A549 (cell line): ENCODE data around the gene PNPLA2. TPM values are rescaled to one million over a fixed set of nuclear protein-coding genes. Genes with fewer than 3 reads are reported as not detected.
A peak's percentile ranks its signal among the peaks of the same experiment; 100 is the strongest.

Source experiments
- ATAC-seq, 2 experiments: fragments of 200-7000 bp in 1 of 2; fragments of >200 bp in 1 of 2; cut with Nextera tagmentation in 1 of 2; cut with Tn5 transposase in 1 of 2; 3 replicates each; pipeline versions ENCODE4 v1.8.0 to v1.9.1; 2018 to 2020; ENCODE audit warnings: mild to moderate bottlenecking in 1 of 2, moderate library complexity in 1 of 2
- CTCF ChIA-PET: fragments of 300-600 bp; sonication (Branson Sonifier 250); formaldehyde crosslinking; extraction: SDS; loops from one replicate; lab custom pipeline; 2021; ENCODE audit warnings: antibody characterized with exemption, inconsistent platforms; lab: Yijun Ruan, JAX
- POLR2A ChIA-PET: fragments of 350-600 bp; formaldehyde crosslinking; extraction: SDS; loops from one replicate; lab custom pipeline; 2021; ENCODE audit warnings: antibody characterized with exemption, inconsistent platforms; lab: Yijun Ruan, JAX
- DNase-seq, 2 experiments: peaks; one replicate each; pipeline versions ENCODE4 v3.0.0 to v3.0.0-alpha.2; 2011 to 2016; ENCODE audit warnings: low read depth in 1 of 2, low spot score in 1 of 2
- FAIRE-seq: peaks from 2 replicates; lab custom pipeline; 2011; peaks lifted over from hg19 to GRCh38; lab: Jason Lieb, UNC
- H3K27ac ChIP-seq, 2 experiments: fragments of >200 bp; sonication (Bioruptor Twin); formaldehyde crosslinking; 3 replicates each; pipeline ENCODE4 v1.5.1; 2016 to 2017
- H3K4me1 ChIP-seq: fragments of >200 bp; sonication (Bioruptor Twin); formaldehyde crosslinking; 3 replicates; pipeline ENCODE4 v1.6.1; 2016
- H3K4me2 ChIP-seq: fragments of >200 bp; sonication (Bioruptor Twin); formaldehyde crosslinking; 3 replicates; pipeline ENCODE4 v1.6.1; 2016
- H3K4me3 ChIP-seq: fragments of >200 bp; sonication (Bioruptor Twin); formaldehyde crosslinking; 3 replicates; pipeline ENCODE4 v1.5.1; 2016
- H3K9me3 ChIP-seq: fragments of >200 bp; sonication (Bioruptor Twin); formaldehyde crosslinking; 3 replicates; pipeline ENCODE4 v1.6.1; 2016
- CBX8 ChIP-seq: fragments of 200-600 bp; sonication (generic); IDR thresholded peaks from 2 replicates; pipeline ENCODE4 v1.6.1; 2016
- CHD4 ChIP-seq: fragments of 200-600 bp; sonication (generic); IDR thresholded peaks from 2 replicates; pipeline ENCODE4 v1.6.1; 2016; ENCODE audit warnings: antibody characterized with exemption, mild to moderate bottlenecking, borderline replicate concordance
- E2F6 ChIP-seq: IDR thresholded peaks from 2 replicates; pipeline ENCODE4 v1.6.1; 2012; ENCODE audit warnings: low read depth, borderline replicate concordance
- EHF ChIP-seq: fragments of 250-450 bp; sonication (Bioruptor Pico); IDR thresholded peaks from 2 replicates; pipeline ENCODE4 v1.5.0; 2020; ENCODE audit warnings: mild to moderate bottlenecking
- ESRRA ChIP-seq: fragments of 150-350 bp; IDR thresholded peaks from 2 replicates; pipeline ENCODE4 v1.6.1; 2014; ENCODE audit warnings: mild to moderate bottlenecking, low read length, borderline replicate concordance
- FOSB ChIP-seq: fragments of 250-450 bp; sonication (Bioruptor Pico); IDR thresholded peaks from 2 replicates; pipeline ENCODE4 v1.5.0; 2020; ENCODE audit warnings: mild to moderate bottlenecking, moderate library complexity
- FOSL2 ChIP-seq, 2 experiments: fragments of 450-650 bp in 1 of 2; fragments of >200 bp in 1 of 2; sonication (Bioruptor Twin) in 1 of 2; formaldehyde crosslinking; IDR thresholded peaks; 2 replicates each; pipeline versions ENCODE4 v1.5.0 to v1.6.1; 2016 to 2020; ENCODE audit warnings: mild to moderate bottlenecking in 1 of 2, moderate library complexity in 1 of 2
- GATA3 ChIP-seq: IDR thresholded peaks from 2 replicates; pipeline ENCODE4 v1.6.1; 2012; ENCODE audit warnings: borderline replicate concordance
- HMGXB4 ChIP-seq: fragments of 250-450 bp; sonication (Bioruptor Pico); IDR thresholded peaks from 2 replicates; pipeline ENCODE4 v1.5.0; 2021; ENCODE audit warnings: mild to moderate bottlenecking, moderate library complexity, borderline replicate concordance
- HOXA7 ChIP-seq: fragments of 250-450 bp; sonication (Bioruptor Pico); IDR thresholded peaks from 2 replicates; pipeline ENCODE4 v1.5.0; 2020; ENCODE audit warnings: mild to moderate bottlenecking, moderate library complexity
- JUNB ChIP-seq: fragments of >200 bp; sonication (Bioruptor Twin); formaldehyde crosslinking; IDR thresholded peaks from 2 replicates; pipeline ENCODE4 v1.6.1; 2016
- KDM1A ChIP-seq: fragments of 200-600 bp; sonication (generic); IDR thresholded peaks from 2 replicates; pipeline ENCODE4 v1.6.1; 2016; ENCODE audit warnings: low read depth, mild to moderate bottlenecking
- KDM5A ChIP-seq: fragments of 200-600 bp; sonication (generic); IDR thresholded peaks from 2 replicates; pipeline ENCODE4 v1.6.1; 2016; ENCODE audit warnings: antibody characterized with exemption, mild to moderate bottlenecking
- MAX ChIP-seq: IDR thresholded peaks from 2 replicates; pipeline ENCODE4 v1.6.1; 2012
- MYC ChIP-seq: IDR thresholded peaks from 2 replicates; pipeline ENCODE4 v1.6.1; 2012; ENCODE audit warnings: mild to moderate bottlenecking, inconsistent platforms, low read length, improper control_type of control experiment, borderline replicate concordance
- NPAS2 ChIP-seq: fragments of 250-450 bp; sonication (Bioruptor Pico); IDR thresholded peaks from 2 replicates; pipeline ENCODE4 v1.8.0; 2022; ENCODE audit warnings: mild to moderate bottlenecking, moderate library complexity, borderline replicate concordance
- PHF8 ChIP-seq: fragments of 200-600 bp; sonication (generic); IDR thresholded peaks from 2 replicates; pipeline ENCODE4 v1.6.1; 2016; ENCODE audit warnings: low read depth, mild to moderate bottlenecking, antibody characterized with exemption, moderate library complexity, borderline replicate concordance
- POLR2A ChIP-seq: IDR thresholded peaks from 2 replicates; pipeline ENCODE4 v1.6.1; 2012; ENCODE audit warnings: mild to moderate bottlenecking, low read length
- RAD21 ChIP-seq, 2 experiments: fragments of >200 bp in 1 of 2; sonication (Bioruptor Twin) in 1 of 2; formaldehyde crosslinking in 1 of 2; IDR thresholded peaks in 1 of 2; conservative IDR thresholded peaks in 1 of 2; 2 replicates in 1 of 2; 3 replicates in 1 of 2; pipeline ENCODE4 v1.6.1; 2012 to 2018; ENCODE audit warnings: inconsistent platforms in 1 of 2
- REST ChIP-seq: fragments of 200-600 bp; sonication (generic); IDR thresholded peaks from 2 replicates; pipeline ENCODE4 v1.6.1; 2016; ENCODE audit warnings: antibody characterized with exemption, mild to moderate bottlenecking, moderate library complexity
- RFX5 ChIP-seq: fragments of 450-650 bp; IDR thresholded peaks from 2 replicates; pipeline ENCODE4 v1.7.1; 2014; ENCODE audit warnings: antibody characterized with exemption, mild to moderate bottlenecking, moderate library complexity
- RNF2 ChIP-seq: fragments of 200-600 bp; sonication (generic); IDR thresholded peaks from 2 replicates; pipeline ENCODE4 v1.6.1; 2016; ENCODE audit warnings: low read depth, mild to moderate bottlenecking, antibody characterized with exemption, moderate library complexity, borderline replicate concordance
- SREBF2 ChIP-seq: fragments of 450-650 bp; IDR thresholded peaks from 2 replicates; pipeline ENCODE4 v1.6.1; 2014; ENCODE audit warnings: mild to moderate bottlenecking, moderate library complexity
- TFCP2L1 ChIP-seq: fragments of 250-450 bp; sonication (Bioruptor Pico); IDR thresholded peaks from 2 replicates; pipeline ENCODE4 v1.5.0; 2021; ENCODE audit warnings: mild to moderate bottlenecking
- TP53 ChIP-seq: fragments of 250-450 bp; sonication (Bioruptor Pico); IDR thresholded peaks from 2 replicates; pipeline ENCODE4 v1.5.0; 2021; ENCODE audit warnings: mild to moderate bottlenecking, moderate library complexity
- ZC3H11A ChIP-seq: fragments of 450-650 bp; IDR thresholded peaks from 2 replicates; pipeline ENCODE4 v1.6.1; 2014; ENCODE audit warnings: antibody characterized with exemption, mild to moderate bottlenecking
- ZFP36 ChIP-seq: fragments of 450-650 bp; IDR thresholded peaks from 2 replicates; pipeline ENCODE4 v1.6.1; 2014; ENCODE audit warnings: borderline replicate concordance; ENCODE audit not compliant: partially characterized antibody
- WGBS: methylation state at CpG from one replicate; pipeline ENCODE4 v1.1.6; 2017; ENCODE audit errors: missing lambda C conversion rate; 5-methylcytosine and 5-hydroxymethylcytosine counted together
- polyA plus RNA-seq, 4 experiments: library from polyadenylated mRNA; depleted of rRNA in 3 of 4; stranded (reverse); fragments of >200 nt; fragmentation: RNase III in 1 of 4; extraction: RNeasy Plus Mini Kit Qiagen cat#74134 plus additional on column Dnase treatment in 1 of 4; gene quantifications; 2 replicates in 3 of 4; 3 replicates in 1 of 4; pipeline ENCODE4 v1.2.3, GENCODE V29; 2011 to 2017

The PNPLA2 gene
- polyA plus RNA-seq, 2 of the 4 experiments (the other 2 are of a cell fraction): 13.2 to 25.4 TPM

- H3K4me1 ChIP-seq: peaks cover 37% of the 10 kb centered on the region
- H3K27ac ChIP-seq: 0 out of 6 replicates have a peak overlapping the region, but pooled peaks of 1 of the 2 experiments have one; percentile 18
- CTCF ChIA-PET: interaction anchor here (1.1 to 9.0 kb wide), 6 partner anchors 7 to 197 kb away, joined by 3 to 37 read pairs (median 12); no protein-coding TSS in a partner anchor
- no peak overlapping the region for H3K4me3 ChIP-seq
- H3K4me2 ChIP-seq: no peak overlapping the region
- WGBS: 95% methylated on average over 22 of the region's 27 CpGs
- DNase-seq (no peak), FAIRE-seq (no peak), ATAC-seq (no peak)
- POLR2A ChIA-PET: no interaction called here
- H3K9me3 ChIP-seq: no peaks in the 10 kb centered on the region
- TF ChIP-seq KDM5A (no peak), HOXA7 (CRISPR knock-in tag) (no peak), MAX (no peak), SREBF2 (no peak), HMGXB4 (CRISPR knock-in tag) (no peak), EHF (CRISPR knock-in tag) (no peak), RFX5 (no peak)
Observed at GRCh38 chr11:853682-854448, 35.2 kb downstream of the PNPLA2 start.

GRCh38 chr11:854601-855329 lies 36.1 kb downstream of the PNPLA2 start:
- no peak for ATAC-seq

GRCh38 chr11:855330-855674 lies 36.6 kb downstream of the PNPLA2 start:
- WGBS: 94% methylated on average over 6 of the region's 7 CpGs
- Histone ChIP-seq H3K4me1 (peaks cover 46% of the 10 kb centered on the region), H3K4me3 (no peak overlapping the region), H3K27ac (no peak overlapping the region), H3K9me3 (no peaks in the 10 kb centered on the region), H3K4me2 (no peak overlapping the region)
- POLR2A ChIA-PET: no interaction called here
- FAIRE-seq: no peak
- CTCF ChIA-PET: interaction anchor here (3.2 to 9.0 kb wide), 4 partner anchors 9 to 196 kb away, joined by 10 to 37 read pairs (median 23); no protein-coding TSS in a partner anchor
- no peak for DNase-seq
- ATAC-seq: no peak
- TF ChIP-seq E2F6: no peak
- TF ChIP-seq REST: no peak
- no peak for TF ChIP-seq TFCP2L1 (CRISPR knock-in tag)
- TF ChIP-seq HMGXB4 (CRISPR knock-in tag): no peak
- TF ChIP-seq ESRRA: no peak
- TF ChIP-seq RNF2: no peak
- TF ChIP-seq ZFP36: no peak
- no peak for TF ChIP-seq ZC3H11A
- no peak for TF ChIP-seq NPAS2
- no peak for TF ChIP-seq RAD21 (conservative IDR thresholded peaks at IDR 0.05 in 1 of 2, IDR thresholded peaks at IDR 0.05 in 1 of 2)
- no peak for TF ChIP-seq JUNB
- TF ChIP-seq MYC: no peak
- TF ChIP-seq POLR2A: no peak
- TF ChIP-seq KDM5A: no peak
- TF ChIP-seq GATA3: no peak
- no peak for TF ChIP-seq KDM1A

More at GRCh38 chr11:854601-855329, 36.1 kb downstream of the PNPLA2 start:
- 89% methylated on average over 19 of the region's 20 CpGs for WGBS
- H3K4me1 ChIP-seq: peaks cover 43% of the 10 kb centered on the region
- H3K27ac ChIP-seq: no peak overlapping the region
- H3K9me3 ChIP-seq: no peaks in the 10 kb centered on the region
- H3K4me3 ChIP-seq: no peak overlapping the region
- POLR2A ChIA-PET: no interaction called here
- DNase-seq (no peak), FAIRE-seq (no peak)
- CTCF ChIA-PET: interaction anchor here (1.1 to 9.0 kb wide), 6 partner anchors 8 to 196 kb away, joined by 3 to 37 read pairs (median 12); no protein-coding TSS in a partner anchor
- H3K4me2 ChIP-seq: no peak overlapping the region
- TF ChIP-seq CBX8: no peak
- TF ChIP-seq TP53: no peak
- no peak for TF ChIP-seq FOSB (CRISPR knock-in tag)
- TF ChIP-seq FOSL2 (IDR thresholded peaks at IDR 0.05): no peak
- no peak for TF ChIP-seq FOSL2 (CRISPR knock-in tag; IDR thresholded peaks at IDR 0.05)
- TF ChIP-seq PHF8: no peak
- no peak for TF ChIP-seq HOXA7 (CRISPR knock-in tag)
- TF ChIP-seq CHD4: no peak
